GM12864 (cell line): ENCODE results near the gene TEX44.
"Not testable (repeated sequence)": the region's sequence is repeated elsewhere in the genome, so short reads cannot be mapped to it uniquely, and the experiment has no call there.

Experiments used
- DNase-seq: peaks from one replicate; pipeline ENCODE4 v3.0.0-alpha.2; 2011; ENCODE audit warnings: low read depth
- H3K4me3 ChIP-seq: 2 replicates; pipeline ENCODE4 v1.5.1; 2011; ENCODE audit warnings: mild to moderate bottlenecking, low read depth, low read length, control low read depth
- CTCF ChIP-seq: IDR thresholded peaks from 2 replicates; pipeline ENCODE4 v1.5.1; 2011; ENCODE audit warnings: low read depth, mild to moderate bottlenecking, moderate library complexity, low read length, control low read depth, inconsistent platforms; ENCODE audit errors: missing control alignments

The TEX44 gene

GRCh38 chr2:231565887-231566594 lies 26.6 kb upstream of the TEX44 start:
- TF ChIP-seq CTCF = no peak
- H3K4me3 ChIP-seq = no peak overlapping the region
- no peak for DNase-seq

- no peak overlapping the region for H3K4me3 ChIP-seq
- no peak for DNase-seq
- TF ChIP-seq CTCF = no peak
These were observed 25.5 kb upstream of the TEX44 start for GRCh38 chr2:231567159-231567558.

- DNase-seq = no peak
- H3K4me3 ChIP-seq = no peak overlapping the region
- no peak for TF ChIP-seq CTCF
These were observed 24.4 kb upstream of the TEX44 start for GRCh38 chr2:231568098-231568784.

GRCh38 chr2:231568785-231569435 lies 23.8 kb upstream of the TEX44 start:
- no peak overlapping the region for H3K4me3 ChIP-seq
- DNase-seq = no peak
- no peak for TF ChIP-seq CTCF

- H3K4me3 ChIP-seq, DNase-seq: not testable (repeated sequence)
These were observed 21.7 kb upstream of the TEX44 start for GRCh38 chr2:231570915-231571314.

GRCh38 chr2:231571661-231572191 lies 20.9 kb upstream of the TEX44 start:
- no peak for TF ChIP-seq CTCF
- DNase-seq = no peak
- H3K4me3 ChIP-seq = no peak overlapping the region

- no peak overlapping the region for H3K4me3 ChIP-seq
- no peak for DNase-seq
- TF ChIP-seq CTCF = no peak
These were observed 19.6 kb upstream of the TEX44 start for GRCh38 chr2:231573096-231573495.
